GM06990 (cell line): ENCODE data around the gene CRYBB3.

Source experiments
- DNase-seq: peaks from one replicate; pipeline ENCODE4 v3.0.0-alpha.2; 2011; ENCODE audit not compliant: insufficient read length; ENCODE audit errors: extremely low read depth
- H3K27me3 ChIP-seq: replicated peaks from 2 replicates; pipeline ENCODE4 v1.6.0; 2011; ENCODE audit warnings: low read length; ENCODE audit not compliant: control insufficient read depth, insufficient read depth
- H3K36me3 ChIP-seq: 2 replicates; pipeline ENCODE4 v1.5.1; 2011; ENCODE audit warnings: low read length; ENCODE audit not compliant: control insufficient read depth, insufficient read depth
- H3K4me3 ChIP-seq: replicated peaks from 2 replicates; pipeline ENCODE4 v1.5.1; 2011; ENCODE audit warnings: low read depth, mild to moderate bottlenecking, control low read depth, low read length
- TF ChIP-seq, protein P1 (sequence below): IDR thresholded peaks from 2 replicates; pipeline ENCODE4 v1.5.1; 2011; ENCODE audit warnings: low read length, control low read depth, mild to moderate bottlenecking, inconsistent platforms; ENCODE audit not compliant: insufficient read depth, poor library complexity, severe bottlenecking

CRYBB3 gene

DNA sequence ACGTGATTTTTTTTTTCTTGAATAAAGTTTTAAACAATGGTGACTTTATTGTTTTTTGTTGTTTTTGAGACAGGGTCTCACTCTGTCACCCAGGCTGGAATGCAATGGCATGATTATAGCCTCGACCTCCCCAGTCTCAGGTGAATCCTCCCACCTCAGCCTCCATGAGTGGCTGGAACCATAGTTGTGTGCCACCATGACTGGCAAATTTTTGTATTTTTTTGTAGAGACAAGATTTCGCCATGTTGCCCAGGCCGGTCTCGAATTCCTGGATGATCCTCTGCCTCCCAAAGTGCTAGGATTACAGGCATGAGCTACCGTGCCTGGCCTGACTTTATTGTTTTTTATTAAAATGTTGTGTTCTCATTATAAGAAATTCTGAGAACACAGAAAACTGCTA is 12.2 kb upstream of the CRYBB3 start:
- DNase-seq: no peak
- no peak overlapping the region for H3K4me3 ChIP-seq
- no peaks in the 10 kb centered on the region; the same call in 1 of the 2 replicates for H3K27me3 ChIP-seq
- TF ChIP-seq, protein P1, sequence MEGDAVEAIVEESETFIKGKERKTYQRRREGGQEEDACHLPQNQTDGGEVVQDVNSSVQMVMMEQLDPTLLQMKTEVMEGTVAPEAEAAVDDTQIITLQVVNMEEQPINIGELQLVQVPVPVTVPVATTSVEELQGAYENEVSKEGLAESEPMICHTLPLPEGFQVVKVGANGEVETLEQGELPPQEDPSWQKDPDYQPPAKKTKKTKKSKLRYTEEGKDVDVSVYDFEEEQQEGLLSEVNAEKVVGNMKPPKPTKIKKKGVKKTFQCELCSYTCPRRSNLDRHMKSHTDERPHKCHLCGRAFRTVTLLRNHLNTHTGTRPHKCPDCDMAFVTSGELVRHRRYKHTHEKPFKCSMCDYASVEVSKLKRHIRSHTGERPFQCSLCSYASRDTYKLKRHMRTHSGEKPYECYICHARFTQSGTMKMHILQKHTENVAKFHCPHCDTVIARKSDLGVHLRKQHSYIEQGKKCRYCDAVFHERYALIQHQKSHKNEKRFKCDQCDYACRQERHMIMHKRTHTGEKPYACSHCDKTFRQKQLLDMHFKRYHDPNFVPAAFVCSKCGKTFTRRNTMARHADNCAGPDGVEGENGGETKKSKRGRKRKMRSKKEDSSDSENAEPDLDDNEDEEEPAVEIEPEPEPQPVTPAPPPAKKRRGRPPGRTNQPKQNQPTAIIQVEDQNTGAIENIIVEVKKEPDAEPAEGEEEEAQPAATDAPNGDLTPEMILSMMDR: no peak
- H3K36me3 ChIP-seq: no peaks in the 10 kb centered on the region

DNA sequence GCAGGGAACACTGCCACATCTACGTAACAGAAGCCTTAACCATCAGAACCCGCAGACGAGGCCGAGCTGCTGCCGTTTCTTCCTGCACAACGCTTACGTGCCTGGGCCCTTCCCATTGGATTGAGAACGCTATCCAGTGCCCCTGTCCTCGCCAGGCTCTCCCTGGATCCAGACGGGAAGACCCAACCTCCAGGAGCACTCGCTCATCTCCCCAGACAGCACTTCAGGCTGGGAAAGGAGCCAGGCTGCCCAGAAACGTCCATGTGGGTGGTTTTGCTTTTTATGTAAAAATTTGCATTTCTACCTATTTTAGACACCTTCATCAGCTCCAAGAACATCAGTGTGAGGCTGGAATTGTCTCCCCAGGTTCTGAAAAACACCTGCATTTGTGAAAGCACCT is 7.3 kb upstream of the CRYBB3 start:
- H3K4me3 ChIP-seq: no peak overlapping the region
- TF ChIP-seq, protein P1: no peak
- no peak for DNase-seq
- H3K36me3 ChIP-seq: no peaks in the 10 kb centered on the region
- H3K27me3 ChIP-seq: no peaks in the 10 kb centered on the region

DNA sequence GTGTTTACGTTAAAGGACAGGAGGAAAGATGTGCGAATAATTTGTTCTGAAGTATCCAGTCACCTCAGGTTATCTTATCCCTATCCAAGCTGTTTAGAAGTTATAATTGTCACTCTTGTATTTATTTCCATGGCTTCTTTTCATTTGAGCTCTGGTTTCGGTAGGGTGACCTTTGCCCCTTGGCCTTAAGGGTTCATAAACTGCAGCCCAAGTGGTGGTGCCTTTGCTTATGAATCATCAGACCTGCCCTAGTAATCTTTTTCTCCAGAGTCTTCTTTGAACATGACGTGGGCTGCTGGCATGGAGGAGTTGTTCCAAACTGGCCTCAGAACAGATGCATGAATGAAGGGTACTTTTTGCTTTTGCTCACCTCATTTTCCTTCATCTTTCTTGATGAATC is 6.5 kb upstream of the CRYBB3 start:
- Histone ChIP-seq H3K4me3 (no peak overlapping the region), H3K27me3 (no peaks in the 10 kb centered on the region), H3K36me3 (no peaks in the 10 kb centered on the region)
- DNase-seq: no peak
- TF ChIP-seq, protein P1: no peak

DNA sequence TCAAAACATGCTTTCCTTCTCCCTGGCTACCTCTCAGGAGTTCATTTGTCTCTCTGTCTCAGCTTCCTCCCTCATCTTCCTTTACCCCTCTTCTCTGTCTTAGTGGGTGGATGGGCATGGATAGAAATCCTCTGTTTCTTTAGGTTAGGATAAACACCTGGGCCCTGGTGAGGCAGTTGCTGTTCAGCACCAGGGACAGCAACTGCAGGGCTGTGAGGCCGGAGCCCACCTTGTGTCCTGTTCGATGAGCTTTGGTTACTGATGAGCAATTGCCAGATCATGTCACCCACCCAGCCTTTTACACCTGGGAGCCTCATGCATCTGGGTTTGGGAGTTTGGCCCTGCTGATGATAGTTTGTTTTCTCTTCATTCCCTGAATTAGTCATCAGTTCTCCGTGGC is 6.1 kb upstream of the CRYBB3 start:
- H3K27me3 ChIP-seq: no peaks in the 10 kb centered on the region
- TF ChIP-seq, protein P1: no peak
- no peak overlapping the region for H3K4me3 ChIP-seq
- H3K36me3 ChIP-seq: no peaks in the 10 kb centered on the region
- no peak for DNase-seq

DNA sequence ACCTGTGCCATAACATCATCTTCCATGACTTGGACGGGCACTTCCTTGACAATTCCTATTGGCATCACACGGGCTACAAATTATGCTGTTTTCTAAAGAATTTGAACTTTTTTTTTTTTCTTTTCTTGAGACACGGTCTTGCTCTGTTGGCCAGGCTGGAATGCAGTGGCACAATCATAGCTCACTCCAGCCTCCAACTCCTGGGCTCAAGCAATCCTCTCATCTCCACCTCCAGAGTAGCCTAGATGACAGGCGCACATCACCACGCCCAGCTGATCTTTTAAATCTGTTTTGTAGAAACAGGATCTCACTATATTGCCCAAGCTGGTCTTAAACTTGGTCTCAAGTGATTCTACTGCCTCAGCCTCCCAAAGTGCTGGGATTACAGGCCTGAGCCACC is 3.3 kb upstream of the CRYBB3 start:
- no peak for DNase-seq
- TF ChIP-seq, protein P1: no peak
- H3K36me3 ChIP-seq: no peaks in the 10 kb centered on the region
- no peaks in the 10 kb centered on the region; the same call in 1 of the 2 replicates for H3K27me3 ChIP-seq
- H3K4me3 ChIP-seq: no peak overlapping the region

DNA sequence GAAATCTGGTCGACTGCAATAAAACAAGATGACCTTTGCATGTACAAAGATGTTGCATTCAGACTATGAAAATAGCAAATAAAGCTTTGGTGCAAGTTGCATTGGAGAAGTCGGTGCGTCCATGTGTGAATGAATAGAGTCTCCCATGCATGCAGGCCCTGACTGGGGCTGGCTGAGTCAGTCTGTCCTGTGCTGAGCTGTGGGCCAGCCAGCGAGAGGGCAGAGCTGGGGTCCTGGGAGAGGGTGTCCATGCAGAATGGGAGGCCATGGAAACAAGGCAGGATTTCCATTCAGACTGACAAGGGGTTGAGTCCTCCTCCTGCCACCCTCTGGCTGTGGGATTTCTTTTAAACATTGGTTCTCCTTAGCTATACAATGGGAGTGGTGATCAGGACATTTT is 2.3 kb upstream of the CRYBB3 start:
- Histone ChIP-seq H3K36me3 (no peaks in the 10 kb centered on the region), H3K4me3 (no peak overlapping the region), H3K27me3 (no peaks in the 10 kb centered on the region; the same call in 1 of the 2 replicates)
- TF ChIP-seq, protein P1: no peak
- no peak for DNase-seq
